ENCODE data around the gene ATP8A2. TPM values are rescaled to one million over a fixed set of nuclear protein-coding genes. Genes with fewer than 3 reads are reported as not detected.

Gene ATP8A2
- total RNA-seq, 4 donors from 2014 or later = 0.16 to 0.54 (median 0.26) TPM

DNA sequence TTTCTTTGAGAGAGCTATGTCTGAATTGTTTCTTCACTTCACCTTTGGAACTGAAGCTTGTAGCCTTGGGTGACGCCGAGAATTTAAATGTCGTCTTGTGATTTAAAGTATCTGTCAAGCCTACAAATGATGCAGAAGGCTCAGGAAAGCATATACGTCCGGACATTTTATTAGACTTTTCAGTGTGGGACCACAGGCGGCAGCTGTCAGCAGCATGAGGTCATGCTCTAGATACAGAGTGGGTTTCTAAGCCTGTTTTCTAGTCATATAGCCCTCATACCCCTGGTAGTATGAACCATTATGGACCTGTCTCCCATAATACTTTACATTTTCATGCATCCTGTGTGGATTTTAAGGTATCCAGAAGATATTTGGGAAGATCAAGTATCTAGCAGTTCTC is 212.3 kb downstream of the ATP8A2 start:
- Histone ChIP-seq H3K27ac (no peak overlapping the region), H3K36me3 (no peaks in the 10 kb centered on the region), H3K4me1 (no peaks in the 10 kb centered on the region), H3K9me3 (no peaks in the 10 kb centered on the region), H3K4me3 (no peak overlapping the region), H3K27me3 (peaks cover 14% of the 10 kb centered on the region)
- TF ChIP-seq EP300 (IDR thresholded peaks at IDR 0.05) (no peak), POLR2AphosphoS5 (IDR thresholded peaks at IDR 0.05) (no peak), POLR2A (IDR thresholded peaks at IDR 0.05) (no peak)
- TF ChIP-seq, protein P1, sequence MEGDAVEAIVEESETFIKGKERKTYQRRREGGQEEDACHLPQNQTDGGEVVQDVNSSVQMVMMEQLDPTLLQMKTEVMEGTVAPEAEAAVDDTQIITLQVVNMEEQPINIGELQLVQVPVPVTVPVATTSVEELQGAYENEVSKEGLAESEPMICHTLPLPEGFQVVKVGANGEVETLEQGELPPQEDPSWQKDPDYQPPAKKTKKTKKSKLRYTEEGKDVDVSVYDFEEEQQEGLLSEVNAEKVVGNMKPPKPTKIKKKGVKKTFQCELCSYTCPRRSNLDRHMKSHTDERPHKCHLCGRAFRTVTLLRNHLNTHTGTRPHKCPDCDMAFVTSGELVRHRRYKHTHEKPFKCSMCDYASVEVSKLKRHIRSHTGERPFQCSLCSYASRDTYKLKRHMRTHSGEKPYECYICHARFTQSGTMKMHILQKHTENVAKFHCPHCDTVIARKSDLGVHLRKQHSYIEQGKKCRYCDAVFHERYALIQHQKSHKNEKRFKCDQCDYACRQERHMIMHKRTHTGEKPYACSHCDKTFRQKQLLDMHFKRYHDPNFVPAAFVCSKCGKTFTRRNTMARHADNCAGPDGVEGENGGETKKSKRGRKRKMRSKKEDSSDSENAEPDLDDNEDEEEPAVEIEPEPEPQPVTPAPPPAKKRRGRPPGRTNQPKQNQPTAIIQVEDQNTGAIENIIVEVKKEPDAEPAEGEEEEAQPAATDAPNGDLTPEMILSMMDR (IDR thresholded peaks at IDR 0.05) = no peak
- WGBS, 2 donors (ENCODE audit: low coverage in 1 of 2) = 54 to 70% methylated on average over 6 of the region's 6 CpGs
- no peak for ATAC-seq

DNA sequence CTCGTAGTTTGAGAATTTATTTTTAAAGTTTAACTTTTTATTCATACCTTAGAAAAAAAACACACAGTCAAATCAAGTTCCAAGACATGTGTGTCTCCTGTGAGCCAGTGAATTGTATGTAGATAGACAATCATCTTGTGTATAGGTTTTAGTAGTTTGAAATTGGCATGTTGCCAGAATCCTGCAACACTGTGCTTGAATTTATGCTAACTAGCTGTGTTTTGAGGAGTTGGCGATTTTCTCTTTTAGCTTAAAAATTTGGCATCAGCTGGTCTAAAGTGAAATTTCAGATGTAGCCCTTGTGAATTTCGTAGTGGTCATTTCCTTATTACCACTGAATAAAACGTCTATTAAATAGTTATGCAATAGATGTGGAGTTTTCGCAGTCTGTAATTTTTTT is 213.2 kb downstream of the ATP8A2 start:
- WGBS, 2 donors (ENCODE audit: low coverage in 1 of 2) = 56 to 62% methylated on average over 5 of the region's 5 CpGs
- Histone ChIP-seq H3K9me3 (no peaks in the 10 kb centered on the region), H3K36me3 (no peaks in the 10 kb centered on the region), H3K27me3 (peaks cover 6% of the 10 kb centered on the region), H3K27ac (no peak overlapping the region), H3K4me1 (no peaks in the 10 kb centered on the region), H3K4me3 (no peak overlapping the region)
- TF ChIP-seq POLR2AphosphoS5 (IDR thresholded peaks at IDR 0.05) = no peak
- TF ChIP-seq EP300 (IDR thresholded peaks at IDR 0.05) = no peak
- TF ChIP-seq POLR2A (IDR thresholded peaks at IDR 0.05) = no peak
- TF ChIP-seq, protein P1 (IDR thresholded peaks at IDR 0.05) = no peak
- ATAC-seq = no peak

DNA sequence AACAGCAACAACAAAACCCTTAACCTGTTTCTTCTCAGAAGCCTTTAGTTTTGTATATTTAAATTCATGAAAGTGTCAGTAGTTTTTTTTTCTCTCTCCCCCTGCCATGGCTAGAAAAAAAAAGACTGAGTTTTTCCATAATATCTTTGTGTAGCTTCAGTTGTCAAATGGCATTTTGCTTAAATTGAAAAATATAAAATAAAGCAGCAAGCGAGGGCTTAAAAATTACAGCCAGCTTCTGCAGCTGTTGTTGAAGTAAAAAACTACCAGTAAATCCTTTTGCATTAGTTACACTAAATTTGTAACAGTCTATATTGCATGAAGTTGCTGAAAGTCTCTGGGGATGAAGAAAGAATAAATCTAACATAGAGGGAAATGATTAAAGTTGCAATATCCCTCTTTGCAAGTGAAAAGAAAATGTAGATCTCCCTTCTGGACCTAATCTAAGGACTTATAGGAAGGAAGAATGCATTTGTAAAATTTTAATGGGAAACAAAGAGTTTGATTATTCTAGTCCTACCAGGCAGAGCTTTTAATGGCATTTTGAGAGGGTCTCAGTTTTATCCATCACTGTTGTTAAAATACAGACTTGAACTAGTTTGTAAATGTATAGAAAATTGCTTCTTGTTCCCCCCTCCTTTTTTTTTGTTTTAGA is 215.7 kb downstream of the ATP8A2 start:
- H3K36me3 ChIP-seq = no peaks in the 10 kb centered on the region
- TF ChIP-seq POLR2AphosphoS5 (IDR thresholded peaks at IDR 0.05) (no peak), POLR2A (IDR thresholded peaks at IDR 0.05) (no peak), EP300 (IDR thresholded peaks at IDR 0.05) (no peak)
- TF ChIP-seq, protein P1 (IDR thresholded peaks at IDR 0.05) = no peak
- no peak overlapping the region for H3K27ac ChIP-seq
- H3K4me1 ChIP-seq = no peaks in the 10 kb centered on the region
- 33 to 70% methylated on average over 1 of the region's 1 CpG for whole genome bisulfite sequencing, 2 donors (ENCODE audit: low coverage in 1 of 2)
- ATAC-seq = no peak
- no peak overlapping the region for H3K4me3 ChIP-seq
- H3K9me3 ChIP-seq = no peaks in the 10 kb centered on the region
- H3K27me3 ChIP-seq = peaks cover 6% of the 10 kb centered on the region

DNA sequence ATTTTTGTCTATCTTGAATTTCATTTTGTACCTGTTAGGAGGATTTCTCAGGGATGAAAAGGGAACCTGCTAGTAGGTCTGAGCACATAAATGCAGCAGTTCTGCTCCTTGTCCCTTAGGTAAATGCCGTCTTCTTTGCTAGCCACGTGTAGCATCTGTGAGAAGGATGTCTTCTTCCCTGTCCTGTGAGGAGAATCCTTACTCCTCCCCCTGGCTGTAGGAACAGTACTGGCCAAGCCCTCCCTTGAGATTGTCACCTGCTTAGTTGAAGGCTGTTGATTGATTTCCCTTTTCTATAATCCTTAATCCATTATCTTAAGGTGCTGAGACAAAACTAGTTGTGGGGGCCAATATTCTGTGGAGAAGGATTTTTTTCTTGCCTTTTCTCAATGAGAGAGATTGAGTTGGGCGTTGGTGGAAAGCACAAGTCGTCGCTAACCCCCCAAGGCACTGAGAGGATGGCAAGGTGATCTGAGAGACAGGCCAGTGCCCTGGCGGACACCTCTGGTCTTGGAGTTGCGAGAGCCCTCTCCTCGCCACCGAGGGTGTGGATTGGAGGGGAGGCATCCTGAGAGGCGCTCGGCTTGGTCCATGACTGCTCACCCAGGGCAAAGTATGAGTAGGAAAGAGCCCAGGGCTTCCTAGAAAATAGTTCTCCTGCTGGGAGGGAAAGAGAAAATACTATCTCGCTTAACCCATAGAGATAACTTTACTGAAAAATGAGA is 216.7 kb downstream of the ATP8A2 start:
- H3K4me3 ChIP-seq = no peak overlapping the region
- no peaks in the 10 kb centered on the region for H3K4me1 ChIP-seq
- H3K27ac ChIP-seq = no peak overlapping the region
- 89 to 97% methylated on average over 6 to 7 of the region's 12 CpGs for WGBS, 2 donors (ENCODE audit: low coverage in 1 of 2)
- TF ChIP-seq EP300 (IDR thresholded peaks at IDR 0.05) (no peak), POLR2A (IDR thresholded peaks at IDR 0.05) (no peak), POLR2AphosphoS5 (IDR thresholded peaks at IDR 0.05) (no peak)
- TF ChIP-seq, protein P1 (IDR thresholded peaks at IDR 0.05) = no peak
- no peaks in the 10 kb centered on the region for H3K36me3 ChIP-seq
- ATAC-seq = no peak
- no peaks in the 10 kb centered on the region for H3K9me3 ChIP-seq
- H3K27me3 ChIP-seq = peaks cover 6% of the 10 kb centered on the region

DNA sequence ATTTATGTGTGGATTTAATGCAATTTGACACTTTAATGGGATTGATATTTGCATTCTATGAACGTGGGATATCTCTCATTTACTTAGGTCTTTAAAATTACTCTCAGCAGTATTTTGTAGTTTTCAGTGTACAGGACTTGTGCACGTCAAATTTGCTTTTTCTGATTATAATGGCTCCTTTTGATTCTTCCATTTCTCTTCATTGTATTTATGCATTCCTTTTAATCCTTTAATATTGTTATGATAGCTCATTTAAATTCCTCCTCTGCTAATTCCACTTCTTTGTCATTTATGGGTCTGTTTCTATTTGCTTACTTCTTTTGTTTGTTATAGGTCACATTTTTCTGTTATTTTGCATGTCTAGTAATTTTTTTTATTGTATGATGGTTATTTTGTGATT is 226.6 kb downstream of the ATP8A2 start:
- ATAC-seq = no peak

More for the DNA sequence above, 226.6 kb downstream of the ATP8A2 start:
- Histone ChIP-seq H3K27ac (no peak overlapping the region), H3K36me3 (no peaks in the 10 kb centered on the region), H3K9me3 (no peaks in the 10 kb centered on the region), H3K27me3 (peaks cover 10% of the 10 kb centered on the region), H3K4me3 (no peak overlapping the region), H3K4me1 (no peaks in the 10 kb centered on the region)
- TF ChIP-seq, protein P1 (IDR thresholded peaks at IDR 0.05) = no peak
- no peak for TF ChIP-seq POLR2A (IDR thresholded peaks at IDR 0.05)
- no peak for TF ChIP-seq POLR2AphosphoS5 (IDR thresholded peaks at IDR 0.05)
- no peak for TF ChIP-seq EP300 (IDR thresholded peaks at IDR 0.05)
- WGBS, 2 donors (ENCODE audit: low coverage in 1 of 2) = 49 to 64% methylated on average over 2 of the region's 2 CpGs
